Mucosa of gallbladder (tissue), 1 donor: ENCODE data around the gene SLC23A3. TPM values are rescaled to one million over a fixed set of nuclear protein-coding genes. Genes with fewer than 3 reads are reported as not detected.

Source experiments
- DNase-seq: peaks from one replicate; pipeline ENCODE4 v3.0.0-alpha.2; 2020; ENCODE audit warnings: low spot score
- total RNA-seq: library from RNA; stranded (reverse); gene quantifications from one replicate; pipeline ENCODE4 v1.2.1, GENCODE V29; 2021
- donor health status: DM: no; HTN: no; CAD: no.

SLC23A3 gene
- total RNA-seq, 1 donor from 2014 or later, result 4.7 TPM

DNA sequence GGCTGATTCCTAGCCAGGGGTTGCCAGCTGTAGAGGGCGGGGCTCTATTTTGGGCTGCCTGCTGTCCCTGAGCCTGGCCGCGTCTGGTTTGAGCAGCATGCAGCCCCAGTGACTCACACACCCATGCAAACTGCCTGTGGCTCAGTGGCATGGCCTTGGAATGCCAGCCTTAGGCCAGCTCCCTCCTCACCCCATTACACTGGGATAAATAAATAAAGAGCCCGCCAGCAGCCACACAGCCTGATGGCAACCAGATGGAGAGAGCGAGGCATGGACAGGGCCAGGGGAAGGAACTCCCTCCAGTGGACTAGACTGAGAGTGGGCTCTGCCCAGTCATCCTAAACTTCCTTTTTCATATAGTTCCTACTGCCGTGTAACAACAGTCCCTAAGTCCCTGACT is 27.5 kb downstream of the SLC23A3 start:
- DNase-seq, result no peak

DNA sequence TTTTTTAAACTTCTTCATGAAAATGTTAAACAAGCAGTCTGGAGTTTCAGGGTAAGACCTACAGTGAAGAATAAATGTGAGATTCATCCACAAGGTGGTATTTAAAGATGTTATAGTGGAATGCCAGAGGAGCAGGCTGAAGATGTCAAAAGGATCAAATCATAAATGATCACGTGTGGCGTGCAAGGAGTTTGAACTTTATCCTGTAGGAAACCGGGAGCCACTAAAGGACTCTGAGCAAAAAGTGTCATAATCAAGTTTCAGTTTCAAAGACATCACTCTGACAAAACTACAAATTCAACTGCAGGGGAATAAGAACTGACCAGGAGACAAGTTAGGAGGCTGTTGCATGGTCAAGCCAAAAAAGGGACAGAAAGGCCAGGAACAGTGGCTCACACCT is 29.1 kb downstream of the SLC23A3 start:
- DNase-seq, result no peak

DNA sequence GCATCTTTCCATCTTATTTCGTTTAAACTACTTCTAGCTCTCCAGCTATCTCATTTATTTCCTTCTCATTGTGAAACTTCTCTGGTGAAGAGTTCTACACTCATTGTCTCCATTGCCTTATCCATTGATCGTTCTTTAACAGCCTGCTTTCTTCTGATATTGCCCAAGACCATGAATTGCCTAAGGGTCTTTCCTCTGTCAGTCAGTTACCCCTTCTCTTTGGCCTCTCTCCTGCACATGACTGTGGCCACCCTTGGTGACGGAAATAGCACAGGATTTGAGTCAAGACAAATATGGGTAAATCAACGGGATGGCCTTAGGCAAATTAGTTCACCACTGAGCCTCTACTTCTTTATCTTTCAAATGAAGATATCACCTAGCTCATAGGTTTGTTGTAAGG is 35.9 kb downstream of the SLC23A3 start:
- no peak for DNase-seq

DNA sequence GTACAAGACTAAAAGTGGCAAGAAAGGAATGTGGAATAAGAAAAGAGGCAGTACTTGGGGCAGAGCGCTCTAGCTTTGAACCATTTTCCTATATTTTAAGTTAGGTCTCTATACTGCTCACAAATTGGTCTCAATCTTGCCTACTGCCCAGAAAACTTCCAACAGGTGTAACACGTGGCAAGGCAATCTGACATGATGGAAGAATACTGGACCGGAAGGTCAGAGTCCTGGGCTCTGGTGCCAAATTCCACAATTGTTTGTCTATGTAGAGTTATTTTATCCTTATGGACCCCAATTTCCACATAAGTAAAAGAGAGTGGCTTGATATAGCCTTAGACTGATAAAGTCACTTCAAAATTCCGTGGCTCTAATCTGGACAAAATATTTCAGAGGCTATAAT is 38.1 kb downstream of the SLC23A3 start:
- DNase-seq, result no peak

DNA sequence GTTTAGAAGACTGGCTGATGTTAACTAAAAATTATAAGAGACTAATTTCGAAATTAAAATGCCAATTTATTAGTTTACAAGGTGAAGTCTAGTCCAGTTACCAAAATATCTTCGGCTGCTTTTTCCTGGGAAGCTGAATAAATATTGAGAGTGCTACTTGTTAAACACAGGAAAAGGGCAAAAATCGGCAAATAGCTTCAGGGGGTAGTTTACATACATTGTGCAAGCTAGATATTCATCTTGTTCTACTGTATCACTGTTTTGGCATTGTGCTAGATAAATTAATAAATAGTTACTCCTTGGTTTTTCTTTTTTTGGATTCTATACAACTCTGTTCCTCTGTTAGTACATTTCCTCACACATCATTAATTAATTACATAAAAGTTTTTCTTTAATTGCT is 38.5 kb downstream of the SLC23A3 start:
- DNase-seq, result no peak

DNA sequence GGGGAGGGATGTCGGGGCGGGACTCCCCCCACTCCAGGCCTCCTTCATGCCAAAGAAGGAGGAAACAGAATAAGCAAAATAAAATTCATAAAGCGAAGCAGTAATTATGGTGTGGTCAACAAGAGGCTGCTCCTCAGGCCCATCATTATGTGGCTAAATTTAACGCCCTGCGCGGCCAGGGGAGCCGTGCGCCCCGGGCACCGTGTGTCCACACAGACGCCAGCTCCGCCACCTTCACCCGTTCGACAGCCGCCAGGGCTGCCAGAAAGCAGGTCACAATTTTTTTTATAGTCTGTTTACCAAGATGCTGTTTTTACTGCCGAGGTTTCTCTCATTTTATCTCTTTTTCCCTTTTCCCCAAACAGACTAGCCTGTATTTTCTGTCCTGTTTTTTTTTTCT is 40.2 kb downstream of the SLC23A3 start:
- DNase-seq, result no peak

DNA sequence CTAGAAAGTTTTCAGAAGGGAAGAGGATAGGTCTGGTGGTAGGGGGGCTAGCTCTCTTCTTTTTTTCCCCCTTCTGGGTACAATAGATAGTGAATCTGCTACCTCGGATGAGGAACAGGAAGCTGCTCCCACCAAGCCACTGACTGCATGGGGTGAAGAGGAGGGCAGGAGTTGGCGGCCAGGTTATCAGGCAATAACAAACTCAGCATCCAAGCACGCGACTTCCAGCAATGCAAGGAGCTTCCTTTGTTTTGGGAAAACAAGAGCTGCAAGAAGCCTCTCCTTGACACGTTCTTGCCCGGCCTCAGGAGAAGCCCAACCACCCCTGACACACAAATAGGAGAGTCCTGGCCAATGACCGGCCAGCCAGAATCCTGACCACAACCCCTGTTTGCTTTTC is 41.4 kb downstream of the SLC23A3 start:
- no peak for DNase-seq

DNA sequence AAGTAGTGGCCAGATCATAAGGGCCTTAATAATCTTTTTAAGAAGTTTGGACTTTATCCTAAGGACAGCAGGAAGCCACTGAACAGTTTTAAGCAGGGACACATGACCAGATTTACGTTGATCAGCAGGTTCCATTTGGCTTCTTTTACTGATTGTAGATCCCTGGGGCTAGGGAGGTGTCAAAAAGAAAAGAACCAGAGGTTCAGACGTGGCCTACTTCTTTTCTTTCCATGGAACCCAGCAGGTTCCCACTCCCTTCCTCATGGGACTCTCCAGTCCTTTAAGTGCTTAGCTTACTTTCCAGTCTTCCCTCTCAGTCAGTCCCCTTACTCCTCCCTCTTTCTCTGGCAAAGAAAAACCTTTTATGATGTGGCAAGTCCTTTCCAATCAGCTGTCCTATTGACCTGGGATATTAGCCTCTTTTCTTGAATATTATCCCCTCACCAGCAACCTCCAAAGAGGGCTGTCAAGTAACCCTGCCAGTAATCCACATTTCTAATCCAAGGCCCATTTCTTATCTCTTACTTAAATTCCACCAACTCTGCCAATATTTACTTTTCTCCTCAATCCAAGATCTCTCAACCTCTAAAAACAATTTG is 42.7 kb downstream of the SLC23A3 start:
- no peak for DNase-seq

DNA sequence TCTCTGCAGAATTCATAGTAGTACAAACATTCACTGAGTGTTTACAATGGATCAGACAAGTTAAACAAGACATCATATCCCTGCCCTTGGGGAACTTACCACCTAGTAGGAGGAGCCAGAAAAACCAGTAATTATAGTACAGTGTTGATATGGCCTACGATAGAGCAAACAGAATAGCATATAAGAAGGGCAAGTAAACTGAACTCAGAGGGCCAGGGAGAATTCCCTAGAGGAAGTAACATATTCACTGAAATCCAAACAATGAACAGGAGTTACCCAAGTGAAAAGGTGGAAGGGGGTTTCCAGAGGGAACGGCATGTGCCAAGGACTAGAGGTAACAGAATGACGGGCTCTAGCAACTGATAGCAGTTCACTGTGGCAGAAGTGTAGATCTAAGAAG is 43.3 kb downstream of the SLC23A3 start:
- DNase-seq, result no peak

DNA sequence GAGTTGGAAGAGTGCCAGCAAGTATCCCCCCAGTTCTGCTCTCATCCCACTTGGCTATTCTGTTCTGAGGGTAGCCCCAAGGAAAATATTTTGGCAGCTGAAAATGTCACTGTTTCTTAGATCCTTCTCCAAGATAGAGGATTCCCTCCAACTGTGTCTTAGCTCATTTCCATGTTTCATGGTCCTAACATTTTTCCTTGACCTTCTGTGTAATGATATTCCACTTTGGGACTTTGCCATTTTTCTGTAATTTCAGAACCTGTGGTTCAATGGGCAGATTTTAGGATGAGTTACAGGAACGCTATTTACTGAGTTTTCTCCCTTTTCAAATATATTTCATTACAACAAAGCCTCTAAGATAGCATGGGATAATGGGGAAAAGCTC is 44.0 kb downstream of the SLC23A3 start:
- no peak for DNase-seq

DNA sequence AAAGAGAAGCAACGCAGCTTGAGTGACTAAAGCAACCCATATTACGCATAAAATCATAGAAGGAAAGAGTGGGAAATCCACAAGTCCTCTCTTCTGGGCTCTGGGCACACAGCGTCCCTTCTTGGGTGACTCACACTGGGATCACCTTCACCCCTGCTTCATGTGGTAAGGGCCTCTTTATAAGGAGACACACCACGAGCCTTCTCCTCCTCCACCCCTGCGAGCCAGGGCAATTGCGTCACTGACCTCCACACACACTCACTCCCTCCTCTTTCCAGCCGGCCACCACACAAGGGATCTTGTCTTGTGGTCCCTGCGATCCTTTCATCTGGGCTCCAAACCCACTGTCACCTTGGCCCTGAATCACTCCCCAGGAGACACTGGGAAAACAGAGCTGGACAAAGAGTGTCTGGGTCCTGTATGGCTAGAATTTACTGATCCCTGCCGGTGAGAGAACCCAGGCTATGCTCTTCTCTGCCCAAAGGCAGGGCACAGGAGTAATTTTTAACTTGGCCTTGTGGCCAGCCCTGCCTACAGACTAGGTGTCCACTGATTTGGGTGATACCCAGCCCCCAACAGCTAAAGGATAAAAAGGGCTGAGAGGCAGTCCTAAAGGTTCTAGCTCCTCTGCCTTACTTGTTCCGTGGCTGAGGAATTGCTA is 44.5 kb downstream of the SLC23A3 start:
- DNase-seq, result peak; percentile 28

DNA sequence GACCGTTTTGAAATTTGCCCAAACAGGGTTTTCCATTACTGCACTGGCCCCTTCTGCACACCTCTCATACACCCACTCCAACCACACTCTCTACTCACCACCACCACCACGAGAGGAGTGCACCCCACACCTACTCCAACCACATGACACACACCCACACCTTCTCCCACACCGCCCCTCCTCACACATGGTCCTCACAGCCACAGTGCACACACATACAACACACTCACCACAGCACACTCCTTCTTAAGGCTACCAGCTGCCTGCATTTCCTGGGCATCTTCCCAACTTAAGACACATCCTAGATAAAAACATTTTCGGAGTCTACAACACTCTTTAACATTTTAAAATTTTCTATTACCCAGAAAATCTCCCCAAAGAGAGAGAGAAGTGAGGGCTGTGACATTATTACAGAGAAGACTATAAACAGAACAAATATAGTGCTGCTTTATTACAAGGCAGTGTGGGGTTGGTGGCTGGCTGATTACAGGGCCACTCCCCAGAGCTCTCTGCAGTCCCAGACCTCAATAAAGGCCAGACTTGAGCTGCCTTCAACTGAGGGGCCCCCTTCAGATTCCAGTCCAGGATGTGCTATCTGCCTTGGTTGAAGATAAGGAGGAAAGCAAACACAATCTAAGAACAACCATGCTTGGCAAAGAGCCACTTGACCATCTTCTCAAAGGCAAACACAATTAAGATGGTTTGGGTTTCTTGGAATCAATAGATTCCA is 45.3 kb downstream of the SLC23A3 start:
- no peak for DNase-seq

DNA sequence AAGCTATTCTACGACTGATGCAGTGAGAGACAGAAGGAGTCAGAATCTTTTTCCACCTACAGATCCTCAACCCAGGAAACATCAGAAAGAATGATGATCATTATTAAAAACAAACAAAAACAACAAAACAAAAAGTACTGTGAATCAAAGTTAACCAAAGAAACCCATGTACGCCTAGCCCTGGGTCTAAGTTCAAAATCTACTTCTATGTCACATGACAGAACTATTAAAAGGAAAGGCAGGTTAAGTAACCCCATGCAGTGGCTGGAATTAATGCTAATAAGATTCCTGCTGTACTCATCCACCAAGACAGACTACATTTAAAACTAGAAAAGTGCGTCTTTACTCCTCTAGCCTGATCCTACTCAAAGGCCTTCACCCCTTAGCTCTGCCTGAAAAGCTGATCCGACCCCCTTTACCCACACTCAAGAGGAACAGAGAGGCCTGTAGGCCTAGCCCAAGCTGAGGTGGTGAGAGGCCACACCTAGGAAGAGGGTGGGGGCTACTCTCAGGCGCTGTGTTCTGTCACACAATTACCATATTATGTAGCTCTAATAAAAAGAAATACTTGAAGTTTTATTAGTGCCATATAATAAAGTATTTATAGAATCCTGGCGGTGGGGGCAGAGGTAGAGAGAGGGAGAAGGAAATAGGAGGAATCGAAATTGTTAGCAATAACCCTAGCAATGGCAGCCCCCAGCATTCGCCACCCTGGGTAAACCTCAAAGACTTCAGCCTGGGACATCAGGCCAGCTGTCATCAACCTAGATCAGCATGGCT is 46.3 kb downstream of the SLC23A3 start:
- no peak for DNase-seq

DNA sequence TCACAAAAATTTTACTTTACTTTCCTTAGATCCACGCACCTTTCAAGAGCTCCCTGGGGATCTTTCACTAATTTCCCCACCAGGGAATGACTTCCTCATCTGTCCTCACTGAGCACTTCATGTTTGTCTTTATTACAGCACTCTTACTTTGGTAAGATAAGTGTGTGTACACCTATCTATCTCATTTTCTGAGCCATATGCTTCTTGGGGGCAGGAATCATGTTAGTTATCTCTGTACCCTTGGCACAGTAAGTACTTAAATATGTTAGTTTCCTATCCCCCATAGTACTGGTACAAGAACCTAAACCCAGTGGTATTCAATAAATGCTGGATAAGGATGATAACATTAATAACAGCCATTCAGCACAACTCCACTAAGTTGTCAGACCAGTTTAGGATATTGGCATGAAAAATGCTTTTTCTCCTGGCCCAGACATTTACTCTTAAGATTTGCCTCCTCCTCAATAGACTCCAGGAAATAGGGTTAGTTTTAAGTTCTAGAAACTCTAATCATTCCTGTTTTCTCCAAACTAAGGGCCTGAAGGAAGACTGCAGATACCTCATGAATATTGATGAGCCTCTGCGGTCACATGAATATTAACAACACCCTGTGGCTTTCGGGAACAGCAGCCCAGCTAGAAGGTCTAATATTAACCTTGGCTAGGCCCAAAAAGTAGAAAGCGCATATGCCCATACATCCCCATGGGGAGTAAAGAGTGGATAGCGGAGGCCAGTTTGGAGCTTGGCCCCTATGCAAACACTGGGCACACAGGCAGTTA is 47.4 kb downstream of the SLC23A3 start:
- DNase-seq, result no peak

DNA sequence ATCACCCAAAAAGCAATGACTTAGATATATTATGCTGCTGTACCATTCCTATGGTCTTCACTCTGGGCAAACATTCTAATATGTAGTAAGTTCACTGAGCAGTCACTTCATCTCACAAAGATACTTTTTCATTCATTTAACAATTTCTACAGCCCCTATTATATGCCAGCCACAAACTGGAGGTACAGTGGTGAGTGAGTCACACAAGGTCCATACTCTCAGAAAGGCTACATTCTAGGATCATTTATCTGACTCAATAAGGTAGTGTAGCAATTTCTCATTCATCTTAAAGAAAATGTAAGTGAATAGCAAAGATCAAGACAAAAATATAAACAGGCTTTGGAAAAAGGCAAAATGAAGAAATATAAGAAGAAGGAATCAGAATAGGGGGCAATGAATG is 49.7 kb downstream of the SLC23A3 start:
- DNase-seq, result no peak

DNA sequence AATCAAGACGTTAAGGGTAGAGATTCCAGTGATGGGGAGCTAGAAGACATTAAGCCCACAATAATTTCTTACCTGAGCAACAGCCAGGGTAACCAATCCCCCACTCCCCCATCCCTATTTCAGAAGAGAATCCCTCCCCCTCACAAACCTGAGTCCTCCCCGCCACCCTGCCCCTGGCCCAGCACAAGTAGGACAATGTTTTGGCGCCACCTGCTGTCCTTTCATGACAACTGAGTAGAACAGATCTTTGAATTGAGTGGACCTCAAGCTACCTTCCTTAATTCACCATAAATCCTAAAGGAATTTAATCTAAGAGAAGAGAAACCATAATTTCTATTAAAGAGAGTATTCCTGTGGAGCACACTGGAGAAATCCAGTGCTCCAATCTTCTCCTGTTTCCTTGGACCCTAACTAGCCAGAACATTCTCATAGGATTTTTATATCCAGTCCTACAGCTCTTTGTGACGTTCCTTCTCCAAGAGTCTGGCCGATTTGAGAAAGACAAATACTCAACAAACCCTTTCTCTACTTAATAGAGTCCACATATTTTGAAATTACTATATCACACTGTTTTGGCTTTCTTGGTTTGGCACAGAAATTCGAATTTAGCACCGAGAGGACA is 50.3 kb downstream of the SLC23A3 start:
- peak; percentile 57 for DNase-seq

DNA sequence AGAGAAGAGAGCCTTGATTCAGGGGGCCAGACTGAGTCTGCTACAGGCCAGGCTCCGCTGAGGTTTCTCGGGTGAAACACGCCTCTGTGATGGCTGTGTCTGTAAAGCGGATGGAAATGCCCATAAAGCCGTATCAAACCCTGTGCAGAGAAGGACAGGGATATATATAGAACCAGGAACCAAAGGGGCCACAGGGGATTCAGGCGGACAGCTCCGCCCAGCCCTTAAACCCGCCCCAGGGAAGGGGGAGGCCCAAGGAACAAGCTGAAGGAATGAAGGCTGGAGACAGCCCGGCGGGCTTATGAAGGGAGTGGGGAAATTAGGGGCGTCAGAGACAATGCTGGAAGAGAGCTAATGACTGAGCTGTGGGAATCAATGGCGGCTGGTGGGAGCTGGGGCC is 51.3 kb downstream of the SLC23A3 start:
- no peak for DNase-seq

DNA sequence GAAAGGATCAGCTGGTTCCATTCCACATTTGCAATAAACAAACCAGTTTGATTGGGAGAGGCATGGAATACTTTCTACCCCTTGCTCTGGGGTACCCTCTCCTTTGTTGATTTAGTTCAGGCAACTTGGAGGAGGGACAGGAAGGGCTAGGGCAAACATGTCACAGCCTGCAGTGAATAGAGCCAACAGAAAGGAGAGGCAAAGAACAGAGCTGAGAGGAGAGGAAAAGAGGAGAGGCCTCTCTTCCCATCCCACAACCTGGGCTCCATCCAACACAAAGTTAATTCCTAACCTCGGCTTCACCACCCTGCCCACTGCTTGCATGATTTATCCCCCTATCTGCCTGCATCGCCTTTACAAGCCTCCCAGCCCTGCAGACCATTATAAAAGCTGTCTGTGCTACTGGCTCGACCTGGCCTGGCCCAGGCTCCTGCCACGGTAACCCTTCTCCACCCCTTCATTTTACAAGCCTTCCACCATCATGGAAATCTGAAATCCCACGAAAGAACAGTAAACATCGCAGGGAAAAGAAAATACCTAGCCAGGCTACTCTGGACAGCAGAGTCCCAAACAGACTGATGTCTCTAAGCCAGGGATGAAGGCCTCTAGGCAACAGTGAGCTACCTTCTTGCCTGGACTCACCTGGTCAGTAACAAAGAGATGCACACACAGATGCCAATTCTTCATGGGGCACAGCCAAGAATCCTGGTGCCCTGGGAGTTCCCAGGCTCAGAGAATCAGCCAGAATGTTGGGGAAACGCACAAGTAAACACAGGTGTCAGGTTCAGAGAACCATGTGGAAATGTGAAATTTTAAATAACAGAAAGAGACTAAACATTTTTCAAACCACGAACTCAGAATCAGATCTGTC is 52.8 kb downstream of the SLC23A3 start:
- DNase-seq, result no peak

DNA sequence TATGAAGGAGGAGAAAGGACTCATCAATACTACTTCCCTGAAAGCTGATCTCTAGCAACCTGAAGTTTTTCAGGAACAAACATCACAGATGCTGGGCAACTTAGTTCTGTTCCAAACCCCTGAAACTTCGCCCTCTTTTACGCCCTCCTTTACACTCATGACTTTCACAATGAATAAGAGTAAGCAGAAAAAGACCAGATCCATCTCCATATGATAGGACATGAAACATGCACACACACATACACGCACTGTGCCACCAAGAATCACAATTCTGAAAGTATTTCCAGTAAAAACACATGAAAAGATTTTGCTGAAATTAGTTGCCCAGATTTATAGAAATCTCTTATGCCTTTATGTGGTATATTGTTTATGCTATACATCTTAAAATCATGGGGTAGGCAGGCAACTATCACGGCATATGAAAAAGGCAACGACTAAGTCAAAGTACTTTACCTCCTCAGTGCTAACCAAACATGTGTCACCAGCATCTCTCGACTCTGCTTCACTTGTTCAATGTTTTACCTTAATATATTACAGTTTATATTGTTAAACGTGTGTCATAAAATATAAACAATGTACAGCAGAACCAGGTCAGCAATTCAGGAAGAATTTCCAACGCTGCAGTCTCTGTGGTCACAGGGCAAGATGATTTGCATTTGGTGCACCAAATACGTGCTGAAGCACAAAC is 57.0 kb downstream of the SLC23A3 start:
- no peak for DNase-seq

DNA sequence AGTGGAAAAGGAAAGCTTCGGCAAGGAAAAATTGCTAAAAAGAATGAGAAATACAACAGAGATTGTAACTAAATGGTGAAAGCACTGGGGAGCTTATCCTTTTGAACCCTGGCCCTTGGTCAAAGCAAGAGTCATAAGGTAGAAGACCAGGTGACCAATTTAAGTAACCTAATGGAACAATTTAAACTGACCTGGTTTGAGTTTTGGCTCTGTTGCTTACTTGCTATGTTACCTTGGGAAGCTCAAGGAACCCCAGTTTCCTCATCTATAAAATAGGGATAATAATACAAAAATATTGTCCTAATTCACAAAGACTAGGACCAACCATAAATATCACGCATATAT is 57.8 kb downstream of the SLC23A3 start:
- DNase-seq, result no peak
